ENCODE data around the gene UROC1.

The UROC1 gene

DNA sequence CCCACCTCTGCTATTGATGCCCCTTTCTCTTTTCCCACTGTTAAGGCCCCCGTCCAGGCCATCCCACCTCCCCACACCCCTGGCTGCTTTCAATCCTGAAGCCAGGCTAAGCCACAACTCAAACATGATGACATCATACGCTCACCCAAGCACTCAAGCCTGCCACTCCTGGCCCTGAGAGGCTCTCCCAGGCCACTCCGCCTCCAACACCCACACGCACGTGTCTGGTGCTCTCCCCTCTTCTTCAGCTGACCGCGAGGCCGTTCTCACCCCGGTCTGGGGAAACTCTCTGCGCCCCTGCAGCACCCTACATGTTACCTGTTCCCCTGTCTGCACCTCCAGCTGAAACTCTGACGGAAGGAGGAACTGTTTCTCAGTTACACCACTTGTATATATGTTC, 48.1 kb downstream of the UROC1 start:
- in situ Hi-C loops (cut with HindIII; ENCODE audit: low sequenced_read_pairs): no loop called here
- TF ChIP-seq CTCF (IDR thresholded peaks at IDR 0.05; ENCODE audit: low read depth, low read length): no peak
- H3K4me3 ChIP-seq (ENCODE audit: low read depth, low read length): no peak overlapping the region
- DNase-seq (ENCODE audit: low read depth, low spot score): no peak

DNA sequence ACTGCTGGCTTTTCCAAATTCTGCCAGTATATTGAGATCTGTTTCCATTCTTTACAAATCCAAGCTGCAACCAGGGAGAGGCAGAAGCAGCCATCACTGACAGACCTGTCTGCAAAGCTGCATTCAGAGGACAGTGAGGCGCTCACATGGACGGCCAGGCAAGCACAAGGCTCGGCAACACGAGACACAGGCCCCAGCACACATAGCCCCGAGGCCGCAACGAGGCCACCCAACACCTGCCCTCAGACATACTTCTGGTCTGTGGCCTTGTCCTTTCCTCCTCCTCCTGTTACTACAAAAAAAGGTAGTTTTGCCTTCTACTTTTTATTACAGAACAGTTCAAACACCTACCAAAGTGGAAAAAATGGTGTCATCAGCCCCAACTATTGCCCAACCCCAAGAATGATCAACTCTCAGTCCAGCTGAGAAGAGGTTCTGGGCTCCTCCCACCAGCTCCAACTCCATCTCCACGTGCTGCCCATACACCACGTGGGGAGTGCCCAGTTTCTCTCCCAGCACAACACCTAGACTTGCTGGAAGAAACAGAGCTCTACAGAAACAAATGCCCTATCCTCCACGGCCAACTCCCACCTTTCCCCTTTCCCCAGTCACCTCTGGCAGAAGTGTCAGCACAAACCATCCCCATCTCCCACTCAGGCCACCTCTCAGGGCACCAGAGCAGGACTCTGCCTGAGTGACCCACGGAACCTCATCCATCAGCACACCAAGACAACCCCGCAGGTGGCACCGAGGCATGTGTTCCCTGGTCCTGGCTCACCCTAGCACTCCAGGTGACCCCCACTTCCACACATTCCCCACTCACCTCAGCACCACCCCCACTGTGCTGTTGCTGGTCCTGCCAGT, 49.3 kb downstream of the UROC1 start:
- in situ Hi-C loops (cut with HindIII; ENCODE audit: low sequenced_read_pairs): no loop called here
- no peak for DNase-seq (ENCODE audit: low read depth, low spot score)
- H3K4me3 ChIP-seq (ENCODE audit: low read depth, low read length): no peak overlapping the region
- no peak for TF ChIP-seq CTCF (IDR thresholded peaks at IDR 0.05; ENCODE audit: low read depth, low read length)

GRCh38 chr3:126467611-126467955, 50.0 kb downstream of the UROC1 start:
- TF ChIP-seq CTCF (IDR thresholded peaks at IDR 0.05; ENCODE audit: low read depth, low read length): no peak
- no peak for DNase-seq (ENCODE audit: low read depth, low spot score)
- no peak overlapping the region for H3K4me3 ChIP-seq (ENCODE audit: low read depth, low read length)
- in situ Hi-C loops (cut with HindIII; ENCODE audit: low sequenced_read_pairs): no loop called here

GRCh38 chr3:126466886-126467610, 50.5 kb downstream of the UROC1 start:
- DNase-seq (ENCODE audit: low read depth, low spot score): no peak
- no peak overlapping the region for H3K4me3 ChIP-seq (ENCODE audit: low read depth, low read length)
- TF ChIP-seq CTCF (IDR thresholded peaks at IDR 0.05; ENCODE audit: low read depth, low read length): no peak
- in situ Hi-C loops (cut with HindIII; ENCODE audit: low sequenced_read_pairs): no loop called here

GRCh38 chr3:126465928-126466544, 51.5 kb downstream of the UROC1 start:
- TF ChIP-seq CTCF (IDR thresholded peaks at IDR 0.05; ENCODE audit: low read depth, low read length): no peak
- in situ Hi-C loops (cut with HindIII; ENCODE audit: low sequenced_read_pairs): no loop called here
- no peak for DNase-seq (ENCODE audit: low read depth, low spot score)
- no peak overlapping the region for H3K4me3 ChIP-seq (ENCODE audit: low read depth, low read length)

- in situ Hi-C loops (cut with HindIII; ENCODE audit: low sequenced_read_pairs): no loop called here
- TF ChIP-seq CTCF (IDR thresholded peaks at IDR 0.05; ENCODE audit: low read depth, low read length): no peak
- H3K4me3 ChIP-seq (ENCODE audit: low read depth, low read length): no peak overlapping the region
- DNase-seq (ENCODE audit: low read depth, low spot score): no peak
These were observed 52.6 kb downstream of the UROC1 start for GRCh38 chr3:126464997-126465396.

Measured in astrocyte of the spinal cord (primary cell).